ENCODE data around the gene TGFB2. TPM values are rescaled to one million over a fixed set of nuclear protein-coding genes. Genes with fewer than 3 reads are reported as not detected.

The TGFB2 gene
- total and polyA plus RNA-seq, 2 donors: 5.1 to 32.8 TPM

GRCh38 chr1:218444173-218444572 is 99.0 kb downstream of the TGFB2 start:
- H3K36me3 ChIP-seq (ENCODE audit: insufficient read depth): no peaks in the 10 kb centered on the region
- H3K4me1 ChIP-seq (ENCODE audit: insufficient read depth): no peaks in the 10 kb centered on the region

DNA sequence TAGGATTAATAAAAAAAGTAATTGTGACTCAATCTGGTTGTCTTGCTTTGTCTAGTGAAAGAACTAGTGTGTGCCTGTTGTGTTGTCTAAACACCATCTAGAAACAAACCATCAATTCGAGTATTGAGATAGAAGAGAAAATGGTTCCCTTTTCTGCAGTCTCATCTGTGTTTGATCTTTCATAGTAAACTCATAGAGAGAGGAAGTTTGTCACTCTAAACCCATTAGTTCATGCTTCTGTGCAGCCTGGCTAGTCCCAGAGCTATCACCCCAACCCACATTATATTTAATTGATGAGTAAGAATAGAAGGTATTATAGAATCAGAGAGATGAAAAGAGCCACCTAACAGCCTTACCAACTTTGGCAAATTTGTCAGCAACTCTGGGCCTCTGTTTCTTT is 99.5 kb downstream of the TGFB2 start:
- 69% methylated on average over 1 of the region's 1 CpG for WGBS
- no peak for DNase-seq (ENCODE audit: extremely low spot score)
- H3K4me3 ChIP-seq (ENCODE audit: low read depth, low read length): no peak overlapping the region
- H3K4me1 ChIP-seq (ENCODE audit: insufficient read depth): no peaks in the 10 kb centered on the region
- H3K36me3 ChIP-seq (ENCODE audit: insufficient read depth): no peaks in the 10 kb centered on the region
- H3K27ac ChIP-seq (ENCODE audit: low read depth): no peak overlapping the region

More at GRCh38 chr1:218444173-218444572, 99.0 kb downstream of the TGFB2 start:
- 84% methylated on average over 5 of the region's 5 CpGs for WGBS
- DNase-seq (ENCODE audit: extremely low spot score): no peak
- H3K27ac ChIP-seq (ENCODE audit: low read depth): no peak overlapping the region
- H3K4me3 ChIP-seq (ENCODE audit: low read depth, low read length): no peak overlapping the region

- Histone ChIP-seq H3K27ac (ENCODE audit: low read depth) (no peak overlapping the region), H3K36me3 (ENCODE audit: insufficient read depth) (no peaks in the 10 kb centered on the region), H3K4me3 (ENCODE audit: low read depth, low read length) (no peak overlapping the region), H3K4me1 (ENCODE audit: insufficient read depth) (no peaks in the 10 kb centered on the region)
- 85% methylated on average over 7 of the region's 7 CpGs for WGBS
- DNase-seq (ENCODE audit: extremely low spot score): no peak
Measured at GRCh38 chr1:218447010-218447689, 102.0 kb downstream of the TGFB2 start.

GRCh38 chr1:218451415-218451814 is 106.3 kb downstream of the TGFB2 start:
- Histone ChIP-seq H3K36me3 (ENCODE audit: insufficient read depth) (no peaks in the 10 kb centered on the region), H3K4me3 (ENCODE audit: low read depth, low read length) (no peak overlapping the region), H3K4me1 (ENCODE audit: insufficient read depth) (no peaks in the 10 kb centered on the region), H3K27ac (ENCODE audit: low read depth) (no peak overlapping the region)
- DNase-seq (ENCODE audit: extremely low spot score): no peak
- WGBS: 74% methylated on average over 3 of the region's 3 CpGs

- H3K4me1 ChIP-seq (ENCODE audit: insufficient read depth): no peaks in the 10 kb centered on the region
- no peak overlapping the region for H3K27ac ChIP-seq (ENCODE audit: low read depth)
- H3K4me3 ChIP-seq (ENCODE audit: low read depth, low read length): no peak overlapping the region
- no peak for DNase-seq (ENCODE audit: extremely low spot score)
- H3K36me3 ChIP-seq (ENCODE audit: insufficient read depth): no peaks in the 10 kb centered on the region
- WGBS: 77% methylated on average over 2 of the region's 2 CpGs
Measured at GRCh38 chr1:218454700-218455282, 109.7 kb downstream of the TGFB2 start.

DNA sequence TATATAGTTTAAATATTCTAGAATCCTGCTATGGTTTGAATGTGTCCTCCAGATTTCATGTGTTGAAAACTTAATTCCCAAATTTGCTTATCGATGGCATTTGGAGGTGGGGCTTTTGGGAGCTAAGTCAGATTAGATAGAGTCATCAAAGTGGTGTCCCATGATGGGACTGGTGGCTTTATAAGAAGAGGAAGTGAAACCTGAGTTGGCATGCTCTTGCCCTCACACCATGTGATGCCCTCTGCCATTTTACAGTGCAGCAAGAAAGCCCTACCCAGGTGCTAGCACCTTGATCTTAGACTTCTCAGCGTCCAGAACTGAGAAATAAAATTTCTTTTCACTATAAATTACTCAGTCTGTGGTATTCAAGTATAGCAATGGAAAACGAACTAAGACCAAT is 111.3 kb downstream of the TGFB2 start:
- no peak for DNase-seq (ENCODE audit: extremely low spot score)
- H3K36me3 ChIP-seq (ENCODE audit: insufficient read depth): no peaks in the 10 kb centered on the region
- no peaks in the 10 kb centered on the region for H3K4me1 ChIP-seq (ENCODE audit: insufficient read depth)
- 92% methylated on average over 3 of the region's 3 CpGs for WGBS
- H3K4me3 ChIP-seq (ENCODE audit: low read depth, low read length): no peak overlapping the region
- H3K27ac ChIP-seq (ENCODE audit: low read depth): no peak overlapping the region

GRCh38 chr1:218459450-218459849 is 114.3 kb downstream of the TGFB2 start:
- Histone ChIP-seq H3K27ac (ENCODE audit: low read depth) (no peak overlapping the region), H3K4me1 (ENCODE audit: insufficient read depth) (no peaks in the 10 kb centered on the region), H3K4me3 (ENCODE audit: low read depth, low read length) (no peak overlapping the region), H3K36me3 (ENCODE audit: insufficient read depth) (no peaks in the 10 kb centered on the region)
- WGBS: 70% methylated on average over 8 of the region's 8 CpGs
- no peak for DNase-seq (ENCODE audit: extremely low spot score)

GRCh38 chr1:218459878-218460711 is 115.0 kb downstream of the TGFB2 start:
- 14% methylated on average over 6 of the region's 6 CpGs for WGBS
- no peak overlapping the region for H3K27ac ChIP-seq (ENCODE audit: low read depth)
- DNase-seq (ENCODE audit: extremely low spot score): peak; percentile 67
- no peak overlapping the region for H3K4me3 ChIP-seq (ENCODE audit: low read depth, low read length)
- H3K4me1 ChIP-seq (ENCODE audit: insufficient read depth): no peaks in the 10 kb centered on the region
- H3K36me3 ChIP-seq (ENCODE audit: insufficient read depth): no peaks in the 10 kb centered on the region

GRCh38 chr1:218461351-218461750 is 116.2 kb downstream of the TGFB2 start:
- DNase-seq (ENCODE audit: extremely low spot score): no peak
- Histone ChIP-seq H3K36me3 (ENCODE audit: insufficient read depth) (no peaks in the 10 kb centered on the region), H3K27ac (ENCODE audit: low read depth) (no peak overlapping the region), H3K4me1 (ENCODE audit: insufficient read depth) (no peaks in the 10 kb centered on the region), H3K4me3 (ENCODE audit: low read depth, low read length) (no peak overlapping the region)
- WGBS: 71% methylated on average over 1 of the region's 1 CpG

- Histone ChIP-seq H3K4me1 (ENCODE audit: insufficient read depth) (no peaks in the 10 kb centered on the region), H3K4me3 (ENCODE audit: low read depth, low read length) (no peak overlapping the region), H3K36me3 (ENCODE audit: insufficient read depth) (no peaks in the 10 kb centered on the region), H3K27ac (ENCODE audit: low read depth) (no peak overlapping the region)
- no peak for DNase-seq (ENCODE audit: extremely low spot score)
- WGBS: 69% methylated on average over 4 of the region's 4 CpGs
Measured at GRCh38 chr1:218462116-218462515, 117.0 kb downstream of the TGFB2 start.

GRCh38 chr1:218462587-218462986 is 117.5 kb downstream of the TGFB2 start:
- no peak for DNase-seq (ENCODE audit: extremely low spot score)
- H3K4me3 ChIP-seq (ENCODE audit: low read depth, low read length): no peak overlapping the region
- H3K27ac ChIP-seq (ENCODE audit: low read depth): no peak overlapping the region
- H3K36me3 ChIP-seq (ENCODE audit: insufficient read depth): no peaks in the 10 kb centered on the region
- 43% methylated on average over 2 of the region's 2 CpGs for WGBS
- H3K4me1 ChIP-seq (ENCODE audit: insufficient read depth): no peaks in the 10 kb centered on the region

DNA sequence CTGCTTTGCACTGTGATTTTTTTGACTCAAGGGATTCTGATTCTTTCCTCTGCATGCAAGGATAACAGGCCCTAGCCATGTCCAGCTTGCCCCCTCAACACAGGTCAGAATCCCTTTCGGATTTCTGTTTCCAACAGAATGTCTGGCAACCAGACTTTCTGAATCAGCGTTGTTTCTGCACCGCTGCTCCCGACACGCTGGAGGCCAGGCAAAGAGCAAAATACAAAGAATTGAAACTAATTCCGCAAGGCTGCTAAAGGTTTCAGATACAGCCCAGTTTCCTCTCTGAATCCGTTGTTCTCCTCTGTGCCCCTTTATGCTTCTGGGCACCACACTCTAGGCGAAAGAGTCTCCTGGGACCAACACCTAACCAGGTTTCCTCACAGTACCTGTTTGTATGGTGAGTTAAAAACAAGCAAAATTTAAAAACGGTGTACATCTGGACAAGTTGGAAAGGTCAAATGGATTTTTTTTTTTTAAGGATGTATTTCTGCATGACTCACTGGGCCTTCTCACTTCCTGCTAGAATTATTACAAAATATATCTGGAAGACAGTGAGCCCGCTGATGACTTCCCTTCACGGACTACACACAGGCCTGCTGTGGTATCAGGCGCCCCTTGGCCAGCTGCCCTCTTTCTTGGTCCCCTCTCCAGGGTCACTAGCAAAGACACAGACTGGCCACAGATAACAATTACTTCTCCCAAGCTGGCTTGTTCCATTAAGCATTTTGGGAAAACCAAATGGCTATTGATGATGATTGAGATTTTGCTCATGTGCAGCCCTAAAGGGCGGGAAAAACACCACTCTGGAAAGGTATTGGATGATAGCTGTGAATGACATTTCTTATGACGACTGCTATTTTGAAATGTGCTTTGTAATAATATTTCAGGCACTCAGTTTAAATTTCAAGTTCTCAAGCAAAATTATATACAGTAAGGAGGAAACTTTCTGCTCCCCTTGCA is 118.3 kb downstream of the TGFB2 start:
- 71% methylated on average over 14 of the region's 14 CpGs for WGBS
- no peak for DNase-seq (ENCODE audit: extremely low spot score)
- H3K4me3 ChIP-seq (ENCODE audit: low read depth, low read length): no peak overlapping the region
- no peaks in the 10 kb centered on the region for H3K4me1 ChIP-seq (ENCODE audit: insufficient read depth)
- no peaks in the 10 kb centered on the region for H3K36me3 ChIP-seq (ENCODE audit: insufficient read depth)
- no peak overlapping the region for H3K27ac ChIP-seq (ENCODE audit: low read depth)

DNA sequence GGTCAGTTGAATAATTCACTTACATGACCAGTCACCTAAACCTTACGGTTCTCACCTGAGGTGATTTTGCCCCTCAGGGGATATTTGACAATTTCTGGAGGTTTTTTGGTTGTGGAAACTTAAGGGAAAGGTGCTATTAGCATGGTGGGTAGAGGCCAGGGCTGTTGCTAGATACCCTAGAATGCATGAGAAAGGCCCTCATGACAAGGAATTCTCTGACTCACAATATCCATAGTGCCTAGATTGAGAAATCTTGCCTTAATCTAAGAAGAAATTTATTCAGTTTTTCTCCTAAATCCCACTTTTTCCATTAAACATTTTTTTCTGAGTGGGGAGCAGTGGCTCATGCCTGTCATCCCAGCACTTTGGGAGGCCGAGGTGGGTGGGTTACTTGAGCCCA is 119.7 kb downstream of the TGFB2 start:
- WGBS: over 99% methylated on average over 2 of the region's 2 CpGs
- no peaks in the 10 kb centered on the region for H3K36me3 ChIP-seq (ENCODE audit: insufficient read depth)
- no peak overlapping the region for H3K4me3 ChIP-seq (ENCODE audit: low read depth, low read length)
- H3K27ac ChIP-seq (ENCODE audit: low read depth): no peak overlapping the region
- no peak for DNase-seq (ENCODE audit: extremely low spot score)
- H3K4me1 ChIP-seq (ENCODE audit: insufficient read depth): no peaks in the 10 kb centered on the region

All from urinary bladder (tissue), 4 donors.